Thymus (tissue), 11 donors: ENCODE measurements around the gene ACER1. TPM values are rescaled to one million over a fixed set of nuclear protein-coding genes. Genes with fewer than 3 reads are reported as not detected.
"Not testable (repeated sequence)": the region's sequence is repeated elsewhere in the genome, so short reads cannot be mapped to it uniquely, and the experiment has no call there.

ENCODE experiments used
- DNase-seq, 9 donors: peaks; one replicate each; pipeline ENCODE4 v3.0.0-alpha.2; 2013; ENCODE audit warnings: low spot score in 9 of 9, low read depth in 6 of 9, missing footprints in 1 of 9
- H3K27ac ChIP-seq, 2 donors: one replicate each; pipeline ENCODE4 v1.5.1; 2013; ENCODE audit warnings: control low read depth in 1 of 2, low read depth in 1 of 2, low read length in 1 of 2, mild to moderate bottlenecking in 1 of 2, moderate library complexity in 1 of 2
- H3K27me3 ChIP-seq, 2 donors: one replicate each; pipeline ENCODE4 v1.5.1; 2013; ENCODE audit warnings: low read length in 1 of 2; ENCODE audit not compliant: control insufficient read depth in 2 of 2, insufficient read depth in 1 of 2
- H3K36me3 ChIP-seq, 2 donors: one replicate each; pipeline ENCODE4 v1.5.1; 2013; ENCODE audit warnings: low read length in 1 of 2, mild to moderate bottlenecking in 1 of 2, moderate library complexity in 1 of 2; ENCODE audit not compliant: control insufficient read depth in 2 of 2, insufficient read depth in 2 of 2
- H3K4me1 ChIP-seq, 2 donors: one replicate each; pipeline ENCODE4 v1.5.1; 2013; ENCODE audit warnings: low read length in 2 of 2; ENCODE audit not compliant: control insufficient read depth in 2 of 2, insufficient read depth in 2 of 2
- H3K4me3 ChIP-seq, 2 donors: one replicate each; pipeline ENCODE4 v1.5.1; 2013; ENCODE audit warnings: low read length in 2 of 2, control low read depth in 1 of 2, mild to moderate bottlenecking in 1 of 2
- H3K9me3 ChIP-seq, 2 donors: one replicate each; pipeline ENCODE4 v1.5.1; 2013; ENCODE audit warnings: low read length in 1 of 2, mild to moderate bottlenecking in 1 of 2; ENCODE audit not compliant: control insufficient read depth in 2 of 2, insufficient read depth in 1 of 2
- WGBS: extraction: QIAGEN DNeasy Blood & Tissue Kit; methylation state at CpG from one replicate; pipeline ENCODE4 v1.1.7; 2013; 5-methylcytosine and 5-hydroxymethylcytosine counted together
- polyA plus RNA-seq: library from polyadenylated mRNA; stranded (reverse); fragments of 200-250 nt; gene quantifications from one replicate; pipeline ENCODE4 v1.2.3, GENCODE V29; 2013
- total RNA-seq: library from RNA; stranded (reverse); fragments of 120-200 nt; gene quantifications from one replicate; pipeline ENCODE4 v1.2.4, GENCODE V29; 2013
- donor health status: healthy.

Gene ACER1
- total and polyA plus RNA-seq, 2 donors, result 0.14 to 2.8 TPM

DNA sequence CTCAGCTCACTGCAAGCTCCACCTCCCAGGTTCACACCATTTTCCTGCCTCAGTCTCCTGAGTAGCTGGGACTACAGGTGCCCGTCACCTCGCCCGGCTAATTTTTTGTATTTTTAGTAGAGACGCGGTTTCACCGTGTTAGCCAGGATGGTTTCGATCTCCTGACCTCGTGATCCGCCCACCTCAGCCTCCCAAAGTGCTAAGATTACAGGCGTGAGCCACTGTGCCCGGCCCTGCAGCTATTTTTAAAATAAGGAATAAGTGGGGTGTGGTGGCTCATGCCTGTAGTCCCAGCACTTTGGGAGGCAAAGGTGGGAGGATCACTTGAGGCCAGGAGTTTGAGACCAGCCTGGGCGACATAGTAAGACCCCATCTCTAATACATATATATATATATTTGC, 27.0 kb upstream of the ACER1 start:
- DNase-seq, H3K27me3 ChIP-seq, H3K27ac ChIP-seq, H3K9me3 ChIP-seq, H3K4me3 ChIP-seq: not testable (repeated sequence)
- Histone ChIP-seq H3K36me3 (peaks cover 14 to 18% of the 10 kb centered on the region in 2 donors), H3K4me1 (peaks cover 3 to 21% of the 10 kb centered on the region in 2 donors)
- 97% methylated on average over 12 of the region's 12 CpGs for WGBS

DNA sequence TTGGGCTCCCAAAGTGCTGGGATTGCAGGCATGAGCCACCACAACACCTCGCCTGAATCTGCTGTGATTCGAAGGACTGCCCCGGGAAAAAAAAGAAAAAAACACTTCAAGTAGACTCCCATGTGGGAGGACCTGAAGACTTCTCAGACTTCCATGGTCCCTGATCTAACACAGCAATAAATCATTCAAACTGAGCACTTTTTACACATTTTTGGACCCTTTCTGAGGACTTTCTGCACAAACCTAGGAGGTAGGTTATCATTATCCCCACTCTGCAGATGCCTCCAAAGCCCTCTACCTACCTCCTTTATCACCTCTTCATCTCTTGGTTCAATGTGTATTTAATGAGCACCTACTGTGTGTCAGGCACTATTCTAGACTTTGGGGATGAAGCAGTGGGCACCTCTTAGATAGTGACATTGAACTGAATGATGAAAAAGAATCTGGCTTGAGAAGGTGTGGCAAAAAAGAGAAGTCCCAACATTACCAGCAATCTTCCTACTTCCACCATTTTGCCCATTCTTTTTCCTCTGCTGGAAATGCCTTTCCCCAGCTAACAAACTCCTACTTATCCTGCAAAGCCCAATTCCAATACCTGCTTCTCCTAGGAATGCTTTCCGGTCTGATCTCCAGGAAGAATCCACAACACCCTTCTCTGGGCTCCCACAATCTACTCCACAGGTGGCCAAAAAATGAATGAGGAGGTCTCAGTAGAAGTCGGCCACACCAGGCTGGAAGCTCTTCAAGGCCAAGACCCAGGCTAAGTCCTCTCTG, 26.3 kb upstream of the ACER1 start:
- no peak for DNase-seq
- Histone ChIP-seq H3K9me3 (peaks cover 0 to 9% of the 10 kb centered on the region in 2 donors), H3K4me3 (no peak overlapping the region), H3K36me3 (peaks cover 7 to 11% of the 10 kb centered on the region in 2 donors), H3K4me1 (peaks cover 3 to 21% of the 10 kb centered on the region in 2 donors), H3K27me3 (no peaks in the 10 kb centered on the region), H3K27ac (no peak overlapping the region)
- WGBS, result 96% methylated on average over 5 of the region's 5 CpGs

DNA sequence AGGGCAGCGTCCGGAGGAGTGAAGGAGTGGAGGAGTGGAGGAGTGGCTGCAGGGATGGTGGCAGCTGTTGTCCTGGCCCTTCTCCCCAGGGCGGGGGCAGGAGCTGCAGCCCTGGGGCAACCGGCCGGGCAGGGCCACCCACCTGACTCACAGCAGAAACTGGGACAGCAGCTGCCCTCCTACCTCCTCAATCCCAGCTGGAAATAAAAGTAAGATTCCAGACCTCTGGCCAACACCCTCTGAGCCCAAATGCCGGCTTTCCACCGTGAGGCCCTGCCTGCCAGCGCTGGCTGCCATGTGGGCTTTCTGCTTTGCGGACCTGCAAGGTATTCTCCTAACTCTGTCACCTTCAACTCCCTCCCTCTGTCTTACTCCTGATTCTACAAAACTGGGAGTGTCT, 24.6 kb upstream of the ACER1 start:
- no peak overlapping the region for H3K27ac ChIP-seq
- no peaks in the 10 kb centered on the region for H3K27me3 ChIP-seq
- no peak overlapping the region for H3K4me3 ChIP-seq
- H3K36me3 ChIP-seq, result no peaks in the 10 kb centered on the region
- no peak for DNase-seq
- peaks cover 0 to 9% of the 10 kb centered on the region in 2 donors for H3K9me3 ChIP-seq
- 92% methylated on average over 9 of the region's 9 CpGs for WGBS
- H3K4me1 ChIP-seq, result peaks cover 0 to 14% of the 10 kb centered on the region in 2 donors

DNA sequence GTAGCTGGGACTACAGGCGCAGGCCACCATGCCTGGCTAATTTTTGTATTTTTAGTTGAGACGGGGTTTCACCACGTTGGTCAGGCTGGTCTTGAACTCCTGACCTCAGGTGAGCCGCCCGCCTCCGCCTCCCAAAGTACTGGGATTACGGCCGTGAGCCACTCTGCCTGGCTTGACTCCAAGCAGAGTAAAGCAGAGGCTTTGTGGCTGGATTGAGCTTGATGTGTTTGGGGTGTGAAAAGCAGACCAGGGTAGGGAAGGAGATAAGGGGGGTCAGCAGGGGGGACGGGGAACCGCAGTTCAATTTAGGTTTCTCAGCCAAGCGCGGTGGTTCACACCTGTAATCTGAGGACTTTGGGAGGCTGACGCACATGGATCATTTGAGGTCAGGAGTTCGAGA, 23.8 kb upstream of the ACER1 start:
- Histone ChIP-seq H3K27ac (no peak overlapping the region), H3K36me3 (peaks cover 3 to 5% of the 10 kb centered on the region in 2 donors)

DNA sequence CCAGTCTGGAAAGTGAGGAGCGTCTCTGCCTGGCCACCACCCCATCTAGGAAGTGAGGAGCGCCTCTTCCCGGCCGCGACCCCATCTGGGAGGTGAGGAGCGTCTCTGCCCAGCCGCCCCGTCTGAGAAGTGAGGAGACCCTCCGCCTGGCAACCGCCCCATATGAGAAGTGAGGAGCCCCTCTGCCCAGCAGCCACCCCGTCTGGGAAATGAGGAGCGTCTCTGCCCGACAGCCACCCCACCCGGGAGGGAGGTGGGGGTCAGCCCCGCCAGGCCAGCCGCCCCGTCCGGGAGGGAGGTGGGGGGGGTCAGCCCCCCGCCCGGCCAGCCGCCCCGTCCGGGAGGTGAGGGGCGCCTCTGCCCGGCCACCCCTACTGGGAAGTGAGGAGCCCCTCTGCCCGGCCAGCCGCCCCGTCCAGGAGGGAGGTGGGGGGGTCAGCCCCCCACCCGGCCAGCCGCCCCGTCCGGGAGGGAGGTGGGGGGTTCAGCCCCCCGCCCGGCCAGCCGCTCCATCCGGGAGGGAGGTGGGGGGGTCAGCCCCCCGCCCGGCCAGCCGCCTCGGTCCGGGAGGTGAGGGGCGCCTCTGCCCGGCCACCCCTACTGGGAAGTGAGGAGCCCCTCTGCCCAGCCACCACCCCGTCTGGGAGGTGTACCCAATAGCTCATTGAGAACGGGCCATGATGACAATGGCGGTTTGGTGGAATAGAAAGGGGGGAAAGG, 22.1 kb upstream of the ACER1 start:
- H3K36me3 ChIP-seq, H3K9me3 ChIP-seq, H3K27ac ChIP-seq, H3K4me1 ChIP-seq, DNase-seq, H3K27me3 ChIP-seq, H3K4me3 ChIP-seq: not testable (repeated sequence)
- 96% methylated on average over 37 of the region's 46 CpGs for WGBS

More for the DNA sequence above, 23.8 kb upstream of the ACER1 start:
- H3K4me3 ChIP-seq, result no peak overlapping the region
- WGBS, result 95% methylated on average over 14 of the region's 14 CpGs
- DNase-seq, result no peak
- peaks cover 0 to 6% of the 10 kb centered on the region in 2 donors for H3K4me1 ChIP-seq
- H3K27me3 ChIP-seq, result no peaks in the 10 kb centered on the region
- H3K9me3 ChIP-seq, result peaks cover 0 to 9% of the 10 kb centered on the region in 2 donors

DNA sequence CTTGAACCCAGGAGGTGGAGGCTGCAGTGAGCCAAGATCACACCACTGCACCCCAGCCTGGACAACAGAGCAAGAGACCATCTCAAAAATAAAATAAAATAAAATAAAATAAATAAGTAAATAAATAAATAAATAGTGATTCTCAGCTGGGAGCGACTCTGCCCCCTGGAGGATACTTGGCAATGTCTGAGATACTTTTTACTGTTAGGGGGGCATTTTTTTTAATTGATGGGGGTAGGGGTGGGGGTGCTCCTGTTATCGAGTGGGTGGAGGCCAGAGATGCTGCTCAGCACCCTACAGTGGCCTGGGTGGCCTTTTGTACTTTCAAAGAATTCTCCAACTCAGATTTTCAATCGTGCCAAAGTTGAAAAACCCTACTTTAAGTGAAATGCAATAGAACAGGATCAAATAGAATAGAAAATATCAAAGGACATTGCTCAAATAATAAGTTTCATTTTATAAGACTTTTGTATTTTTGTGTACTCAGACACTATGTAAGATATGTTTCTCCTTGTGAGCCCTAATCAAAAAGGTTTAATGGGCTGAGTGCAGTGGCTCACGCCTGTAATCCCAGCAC, 20.8 kb upstream of the ACER1 start:
- Histone ChIP-seq H3K4me3 (no peak overlapping the region), H3K27me3 (no peaks in the 10 kb centered on the region), H3K36me3 (peaks cover 5 to 7% of the 10 kb centered on the region in 2 donors), H3K9me3 (no peaks in the 10 kb centered on the region), H3K4me1 (no peaks in the 10 kb centered on the region), H3K27ac (no peak overlapping the region)
- no peak for DNase-seq
- WGBS, result 70% methylated on average over 4 of the region's 4 CpGs

DNA sequence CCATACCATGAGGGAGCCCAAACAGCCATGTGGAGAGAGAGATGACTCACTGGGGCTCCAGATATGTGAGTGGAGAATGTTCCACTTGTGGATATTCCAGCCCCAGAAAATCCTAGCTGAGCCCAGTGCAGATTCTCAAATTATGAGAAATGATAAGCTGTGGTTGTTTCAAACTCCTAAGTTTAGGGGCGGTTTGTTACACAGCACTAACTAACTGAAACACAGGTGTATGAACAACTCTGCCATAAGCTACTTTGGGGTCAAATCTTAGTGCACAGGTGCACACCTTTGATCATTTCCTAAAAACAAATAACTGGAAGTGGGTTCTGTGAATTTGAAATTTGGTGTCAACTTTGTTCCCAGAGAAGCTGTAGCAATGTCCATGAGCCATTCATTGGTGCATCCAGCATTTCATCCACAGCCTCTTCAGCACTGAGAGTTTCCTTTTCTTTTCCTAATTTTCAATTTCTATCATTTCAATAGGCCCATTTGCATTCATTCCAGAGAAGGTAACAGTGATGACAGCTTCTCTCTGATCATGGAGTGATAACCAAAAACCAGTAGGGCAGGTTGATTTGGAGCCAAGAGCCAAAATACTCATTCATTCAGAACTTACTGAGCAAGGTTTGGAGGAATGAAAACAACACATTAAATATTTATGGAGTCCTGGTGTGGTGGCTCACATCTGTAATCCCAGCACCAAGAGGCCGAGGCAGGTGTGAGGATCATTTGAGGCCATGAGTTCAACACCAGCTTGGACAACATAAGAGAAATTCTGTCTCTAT, 19.2 kb upstream of the ACER1 start:
- no peaks in the 10 kb centered on the region for H3K4me1 ChIP-seq
- peaks cover 5 to 7% of the 10 kb centered on the region in 2 donors for H3K36me3 ChIP-seq
- H3K4me3 ChIP-seq, result no peak overlapping the region
- H3K27me3 ChIP-seq, result no peaks in the 10 kb centered on the region
- H3K9me3 ChIP-seq, result no peaks in the 10 kb centered on the region
- WGBS, result 95% methylated on average over 2 of the region's 2 CpGs
- no peak for DNase-seq
- H3K27ac ChIP-seq, result no peak overlapping the region

DNA sequence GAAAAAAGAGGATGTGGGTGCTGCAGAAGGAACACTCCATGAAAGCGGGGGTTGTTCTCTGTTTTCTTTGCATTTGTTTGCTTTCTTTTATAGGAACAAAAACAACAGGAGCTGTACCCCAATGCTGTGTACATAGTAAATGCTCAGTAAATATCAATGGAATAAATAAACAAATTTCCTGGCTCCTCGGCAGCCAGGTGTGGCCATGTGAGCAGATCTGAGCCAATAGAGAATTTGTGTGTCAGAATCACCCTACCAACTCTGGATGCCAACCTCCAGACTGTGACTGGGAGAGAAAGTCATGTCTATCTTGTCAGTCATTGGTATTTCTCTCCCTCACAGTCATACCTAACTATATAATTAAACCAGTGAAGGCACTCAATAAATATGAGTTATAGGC, 17.3 kb upstream of the ACER1 start:
- no peak overlapping the region for H3K27ac ChIP-seq
- H3K4me3 ChIP-seq, result no peak overlapping the region
- no peaks in the 10 kb centered on the region for H3K9me3 ChIP-seq
- no peak for DNase-seq
- peaks cover 7% of the 10 kb centered on the region in 2 donors for H3K36me3 ChIP-seq
- no peaks in the 10 kb centered on the region for H3K27me3 ChIP-seq
- H3K4me1 ChIP-seq, result no peaks in the 10 kb centered on the region
- WGBS, result 93% methylated on average over 2 of the region's 2 CpGs
